Loucy (cell line): ENCODE results near the gene HEBP2.

Experiments used
- H2AFZ ChIP-seq: fragments of 200-600 bp; sonication (generic); 2 replicates; pipeline ENCODE4 v1.6.0; 2016; ENCODE audit warnings: antibody characterized with exemption, mild to moderate bottlenecking, low read length, moderate library complexity
- H3F3A ChIP-seq: fragments of 200-600 bp; 2 replicates; pipeline ENCODE4 v1.6.0; 2016; ENCODE audit warnings: antibody characterized with exemption, low read depth, mild to moderate bottlenecking
- H3K27me3 ChIP-seq: fragments of 200-600 bp; sonication (generic); 2 replicates; pipeline ENCODE4 v1.6.1; 2014; ENCODE audit warnings: low read length, mild to moderate bottlenecking; ENCODE audit not compliant: insufficient read depth, poor library complexity, severe bottlenecking
- H3K36me3 ChIP-seq: fragments of 200-600 bp; sonication (generic); 2 replicates; pipeline ENCODE4 v1.6.1; 2016; ENCODE audit warnings: low read length; ENCODE audit not compliant: insufficient read depth
- H3K4me1 ChIP-seq: fragments of 200-600 bp; sonication (generic); 2 replicates; pipeline ENCODE4 v1.5.1; 2014; ENCODE audit warnings: low read length, mild to moderate bottlenecking; ENCODE audit not compliant: insufficient read depth, poor library complexity, severe bottlenecking
- H3K4me2 ChIP-seq: fragments of 200-600 bp; sonication (generic); 2 replicates; pipeline ENCODE4 v1.6.0; 2014; ENCODE audit warnings: antibody characterized with exemption, low read length, low read depth, mild to moderate bottlenecking; ENCODE audit not compliant: poor library complexity, severe bottlenecking
- H3K4me3 ChIP-seq: fragments of 200-600 bp; sonication (generic); 2 replicates; pipeline ENCODE4 v1.5.1; 2014; ENCODE audit warnings: low read length, mild to moderate bottlenecking, mixed read lengths; ENCODE audit not compliant: poor library complexity, severe bottlenecking
- H3K79me2 ChIP-seq: fragments of 200-600 bp; sonication (generic); 2 replicates; pipeline ENCODE4 v1.6.1; 2014; ENCODE audit warnings: low read length; ENCODE audit not compliant: insufficient read depth
- H3K9ac ChIP-seq: fragments of 200-600 bp; sonication (generic); 2 replicates; pipeline ENCODE4 v1.6.0; 2014; ENCODE audit warnings: mild to moderate bottlenecking, low read depth, low read length, moderate library complexity; ENCODE audit not compliant: poor library complexity, severe bottlenecking
- H3K9me2 ChIP-seq: fragments of 200-600 bp; sonication (generic); replicated peaks from 2 replicates; pipeline ENCODE4 v1.6.1; 2016; ENCODE audit warnings: low read depth, low read length, mixed read lengths
- H3K9me3 ChIP-seq: fragments of 200-600 bp; sonication (generic); 2 replicates; pipeline ENCODE4 v1.6.1; 2014; ENCODE audit warnings: mild to moderate bottlenecking, antibody characterized with exemption, low read length, low read depth; ENCODE audit not compliant: insufficient read depth
- H4K20me1 ChIP-seq: fragments of 200-600 bp; sonication (generic); 2 replicates; pipeline ENCODE4 v1.6.0; 2014; ENCODE audit warnings: antibody characterized with exemption, low read length, mild to moderate bottlenecking; ENCODE audit not compliant: insufficient read depth, poor library complexity, severe bottlenecking
- CTCF ChIP-seq: fragments of 200-600 bp; sonication (generic); conservative IDR thresholded peaks from 2 replicates; pipeline ENCODE4 v1.5.1; 2014; ENCODE audit warnings: mild to moderate bottlenecking, antibody characterized with exemption, low read length
- EZH2phosphoT487 ChIP-seq: fragments of 200-600 bp; IDR thresholded peaks from 2 replicates; pipeline ENCODE4 v1.6.1; 2018; ENCODE audit warnings: antibody characterized with exemption, mild to moderate bottlenecking, moderate library complexity, borderline replicate concordance

HEBP2 gene

GRCh38 chr6:138454981-138455706 lies 51.1 kb downstream of the HEBP2 start:
- no peaks in the 10 kb centered on the region for H3K79me2 ChIP-seq
- H3K27me3 ChIP-seq = no peaks in the 10 kb centered on the region
- no peak for TF ChIP-seq EZH2phosphoT487
- TF ChIP-seq CTCF = no peak
- peaks cover 22% of the 10 kb centered on the region for H3K4me1 ChIP-seq
- H3K36me3 ChIP-seq = no peaks in the 10 kb centered on the region
- H3K4me3 ChIP-seq = peak overlapping the region; percentile 71
- no peaks in the 10 kb centered on the region for H3K9me2 ChIP-seq
- H2AFZ ChIP-seq = peak overlapping the region; percentile 90
- no peaks in the 10 kb centered on the region; the same call in 1 of the 2 replicates for H3F3A ChIP-seq
- H3K9me3 ChIP-seq = no peaks in the 10 kb centered on the region
- peak overlapping the region; percentile 63 for H3K9ac ChIP-seq
- no peaks in the 10 kb centered on the region for H4K20me1 ChIP-seq
- peak overlapping the region; percentile 86 for H3K4me2 ChIP-seq

- Histone ChIP-seq H3K4me1 (peaks cover 22% of the 10 kb centered on the region), H3K4me2 (peak overlapping the region; percentile 86), H3K9me2 (no peaks in the 10 kb centered on the region), H4K20me1 (no peaks in the 10 kb centered on the region), H3K9ac (peak overlapping the region; percentile 63), H3K79me2 (no peaks in the 10 kb centered on the region), H3K36me3 (no peaks in the 10 kb centered on the region), H3K4me3 (peak overlapping the region; percentile 71), H2AFZ (peak overlapping the region; percentile 90), H3F3A (no peaks in the 10 kb centered on the region; the same call in 1 of the 2 replicates), H3K27me3 (no peaks in the 10 kb centered on the region), H3K9me3 (no peaks in the 10 kb centered on the region)
- TF ChIP-seq EZH2phosphoT487 (no peak), CTCF (no peak)
These were observed 51.9 kb downstream of the HEBP2 start for GRCh38 chr6:138455746-138456400.

GRCh38 chr6:138456401-138456790 lies 52.4 kb downstream of the HEBP2 start:
- no peaks in the 10 kb centered on the region for H4K20me1 ChIP-seq
- 0 out of 2 replicates have a peak overlapping the region, but pooled peaks have one; percentile 90 for H2AFZ ChIP-seq

More at GRCh38 chr6:138456401-138456790, 52.4 kb downstream of the HEBP2 start:
- Histone ChIP-seq H3F3A (no peaks in the 10 kb centered on the region; the same call in 1 of the 2 replicates), H3K79me2 (no peaks in the 10 kb centered on the region), H3K27me3 (no peaks in the 10 kb centered on the region), H3K9ac (peak overlapping the region; percentile 63), H3K9me3 (no peaks in the 10 kb centered on the region), H3K4me1 (peaks cover 22% of the 10 kb centered on the region), H3K4me2 (peak overlapping the region; percentile 86), H3K36me3 (no peaks in the 10 kb centered on the region), H3K4me3 (peak overlapping the region; percentile 71), H3K9me2 (no peaks in the 10 kb centered on the region)
- TF ChIP-seq EZH2phosphoT487 = no peak
- TF ChIP-seq CTCF = no peak
